IMR-90 (cell line): Measurements from ENCODE around the gene MYH10.

Experiments used
- CEBPB ChIP-seq: IDR thresholded peaks from 2 replicates; pipeline ENCODE4 v1.6.1; 2012; ENCODE audit warnings: low read depth, low read length, improper control_type of control experiment
- MAZ ChIP-seq: IDR thresholded peaks from 2 replicates; pipeline ENCODE4 v1.6.1; 2012; ENCODE audit warnings: low read depth, mild to moderate bottlenecking, low read length, improper control_type of control experiment, moderate library complexity, borderline replicate concordance
- MXI1 ChIP-seq: IDR thresholded peaks from 2 replicates; pipeline ENCODE4 v1.6.1; 2012; ENCODE audit warnings: low read depth, mild to moderate bottlenecking, low read length, moderate library complexity, borderline replicate concordance
- POLR2A ChIP-seq: IDR thresholded peaks from 2 replicates; pipeline ENCODE4 v1.6.1; 2012; ENCODE audit warnings: mild to moderate bottlenecking, low read depth, low read length
- RCOR1 ChIP-seq: IDR thresholded peaks from 2 replicates; pipeline ENCODE4 v1.6.1; 2012; ENCODE audit warnings: mild to moderate bottlenecking, low read length, improper control_type of control experiment; ENCODE audit not compliant: insufficient replicate concordance
- SMC3 ChIP-seq: fragments of 150-350 bp; IDR thresholded peaks from 2 replicates; pipeline ENCODE4 v1.6.1; 2016; ENCODE audit warnings: low read depth, mild to moderate bottlenecking, antibody characterized with exemption, low read length, moderate library complexity
- TF ChIP-seq, protein P1 (sequence below): conservative IDR thresholded peaks from 2 replicates; pipeline ENCODE4 v1.5.1; 2012; ENCODE audit warnings: mild to moderate bottlenecking, low read depth, low read length, improper control_type of control experiment
- TF ChIP-seq, protein P2 (sequence below): fragments of 150-350 bp; IDR thresholded peaks from 2 replicates; pipeline ENCODE4 v1.6.1; 2016; ENCODE audit warnings: low read depth, mild to moderate bottlenecking, low read length, moderate library complexity, borderline replicate concordance
- TF ChIP-seq, protein P3 (sequence below): fragments of 150-350 bp; IDR thresholded peaks from 2 replicates; pipeline ENCODE4 v1.6.1; 2017; ENCODE audit warnings: mild to moderate bottlenecking, antibody characterized with exemption, low read length, low read depth

DNA sequence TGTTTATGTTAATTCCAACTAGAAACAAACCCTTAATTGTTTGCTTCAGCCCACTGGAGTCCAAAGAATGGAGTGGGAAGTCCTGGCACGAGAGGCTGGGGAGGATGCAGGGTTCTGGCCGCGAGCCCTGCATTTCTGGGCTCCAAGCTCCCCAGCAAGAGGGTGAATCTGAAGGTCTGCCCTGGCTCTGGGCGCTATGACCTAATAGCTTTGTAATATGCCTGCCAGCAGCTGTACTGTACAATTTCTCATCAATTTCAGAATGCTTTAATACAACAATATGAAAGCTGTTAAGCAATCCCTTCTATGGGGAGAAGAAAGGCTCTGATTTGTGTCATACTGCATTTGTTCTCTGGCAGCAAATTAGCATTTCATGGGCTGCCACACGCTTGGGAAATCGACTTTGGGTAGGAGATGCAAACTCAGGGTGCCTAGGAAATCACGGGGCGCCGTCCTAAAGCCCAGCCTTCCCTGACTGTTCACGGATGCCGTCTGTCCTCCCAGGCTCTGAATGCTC is 151.0 kb downstream of the MYH10 start:
- TF ChIP-seq MAZ (no peak), SMC3 (no peak), RCOR1 (no peak), POLR2A (no peak), MXI1 (no peak), CEBPB (peak; percentile 49)
- TF ChIP-seq, protein P1, sequence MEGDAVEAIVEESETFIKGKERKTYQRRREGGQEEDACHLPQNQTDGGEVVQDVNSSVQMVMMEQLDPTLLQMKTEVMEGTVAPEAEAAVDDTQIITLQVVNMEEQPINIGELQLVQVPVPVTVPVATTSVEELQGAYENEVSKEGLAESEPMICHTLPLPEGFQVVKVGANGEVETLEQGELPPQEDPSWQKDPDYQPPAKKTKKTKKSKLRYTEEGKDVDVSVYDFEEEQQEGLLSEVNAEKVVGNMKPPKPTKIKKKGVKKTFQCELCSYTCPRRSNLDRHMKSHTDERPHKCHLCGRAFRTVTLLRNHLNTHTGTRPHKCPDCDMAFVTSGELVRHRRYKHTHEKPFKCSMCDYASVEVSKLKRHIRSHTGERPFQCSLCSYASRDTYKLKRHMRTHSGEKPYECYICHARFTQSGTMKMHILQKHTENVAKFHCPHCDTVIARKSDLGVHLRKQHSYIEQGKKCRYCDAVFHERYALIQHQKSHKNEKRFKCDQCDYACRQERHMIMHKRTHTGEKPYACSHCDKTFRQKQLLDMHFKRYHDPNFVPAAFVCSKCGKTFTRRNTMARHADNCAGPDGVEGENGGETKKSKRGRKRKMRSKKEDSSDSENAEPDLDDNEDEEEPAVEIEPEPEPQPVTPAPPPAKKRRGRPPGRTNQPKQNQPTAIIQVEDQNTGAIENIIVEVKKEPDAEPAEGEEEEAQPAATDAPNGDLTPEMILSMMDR = no peak
- TF ChIP-seq, protein P2, sequence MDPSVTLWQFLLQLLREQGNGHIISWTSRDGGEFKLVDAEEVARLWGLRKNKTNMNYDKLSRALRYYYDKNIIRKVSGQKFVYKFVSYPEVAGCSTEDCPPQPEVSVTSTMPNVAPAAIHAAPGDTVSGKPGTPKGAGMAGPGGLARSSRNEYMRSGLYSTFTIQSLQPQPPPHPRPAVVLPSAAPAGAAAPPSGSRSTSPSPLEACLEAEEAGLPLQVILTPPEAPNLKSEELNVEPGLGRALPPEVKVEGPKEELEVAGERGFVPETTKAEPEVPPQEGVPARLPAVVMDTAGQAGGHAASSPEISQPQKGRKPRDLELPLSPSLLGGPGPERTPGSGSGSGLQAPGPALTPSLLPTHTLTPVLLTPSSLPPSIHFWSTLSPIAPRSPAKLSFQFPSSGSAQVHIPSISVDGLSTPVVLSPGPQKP = no peak
- TF ChIP-seq, protein P3, sequence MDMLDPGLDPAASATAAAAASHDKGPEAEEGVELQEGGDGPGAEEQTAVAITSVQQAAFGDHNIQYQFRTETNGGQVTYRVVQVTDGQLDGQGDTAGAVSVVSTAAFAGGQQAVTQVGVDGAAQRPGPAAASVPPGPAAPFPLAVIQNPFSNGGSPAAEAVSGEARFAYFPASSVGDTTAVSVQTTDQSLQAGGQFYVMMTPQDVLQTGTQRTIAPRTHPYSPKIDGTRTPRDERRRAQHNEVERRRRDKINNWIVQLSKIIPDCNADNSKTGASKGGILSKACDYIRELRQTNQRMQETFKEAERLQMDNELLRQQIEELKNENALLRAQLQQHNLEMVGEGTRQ = no peak
